VCaP (cell line): Measurements from ENCODE around the gene CDC42SE2.
"Not testable (repeated sequence)": the region's sequence is repeated elsewhere in the genome, so short reads cannot be mapped to it uniquely, and the experiment has no call there.

Source experiments
- H3K27ac ChIP-seq: fragments of 450-650 bp; 2 replicates; pipeline ENCODE4 v1.5.1; 2017
- CTCF ChIP-seq: fragments of 450-650 bp; conservative IDR thresholded peaks from 2 replicates; pipeline ENCODE4 v1.5.1; 2017; ENCODE audit warnings: mild to moderate bottlenecking, moderate library complexity

Gene CDC42SE2

GRCh38 chr5:131252824-131253171 lies 11.1 kb upstream of the CDC42SE2 start:
- TF ChIP-seq CTCF: no peak
- H3K27ac ChIP-seq: no peak overlapping the region

- H3K27ac ChIP-seq: not testable (repeated sequence)
Observed at GRCh38 chr5:131254025-131254424, 9.8 kb upstream of the CDC42SE2 start.

- H3K27ac ChIP-seq: no peak overlapping the region
- no peak for TF ChIP-seq CTCF
Observed at GRCh38 chr5:131254741-131255140, 9.1 kb upstream of the CDC42SE2 start.

- no peak overlapping the region for H3K27ac ChIP-seq
- TF ChIP-seq CTCF: no peak
Observed at GRCh38 chr5:131256507-131256823, 7.4 kb upstream of the CDC42SE2 start.

- no peak for TF ChIP-seq CTCF
Observed at GRCh38 chr5:131258733-131259132, 5.1 kb upstream of the CDC42SE2 start.

GRCh38 chr5:131259326-131259725 lies 4.5 kb upstream of the CDC42SE2 start:
- H3K27ac ChIP-seq: no peak overlapping the region
- TF ChIP-seq CTCF: no peak

More at GRCh38 chr5:131258733-131259132, 5.1 kb upstream of the CDC42SE2 start:
- H3K27ac ChIP-seq: no peak overlapping the region

GRCh38 chr5:131260895-131261294 lies 3.0 kb upstream of the CDC42SE2 start:
- TF ChIP-seq CTCF: no peak
- H3K27ac ChIP-seq: no peak overlapping the region

- no peak overlapping the region for H3K27ac ChIP-seq
- TF ChIP-seq CTCF: no peak
Observed at GRCh38 chr5:131261483-131261882, 2.4 kb upstream of the CDC42SE2 start.
